NCI-H1105 treated with DMSO at 0.1 percent for 48 hours (cell line): ENCODE results near the gene PLA2G15.

Source experiments
- DNase-seq: peaks from one replicate; lab custom pipeline; 2025; lab: John Stamatoyannopoulos, UW

Gene PLA2G15

GRCh38 chr16:68298907-68299561, 53.9 kb downstream of the PLA2G15 start:
- peak; percentile 67 for DNase-seq

- DNase-seq = peak; percentile 67
These were observed 54.6 kb downstream of the PLA2G15 start for GRCh38 chr16:68299571-68300453.

- no peak for DNase-seq
These were observed 55.7 kb downstream of the PLA2G15 start for GRCh38 chr16:68300734-68301459.

GRCh38 chr16:68306633-68307032, 61.5 kb downstream of the PLA2G15 start:
- DNase-seq = no peak

- DNase-seq = no peak
These were observed 64.6 kb downstream of the PLA2G15 start for GRCh38 chr16:68309799-68310198.

- DNase-seq = no peak
These were observed 65.2 kb downstream of the PLA2G15 start for GRCh38 chr16:68310437-68310773.
